Endothelial cell (in vitro differentiated cells): Measurements from ENCODE around the gene SSRP1. TPM values are rescaled to one million over a fixed set of nuclear protein-coding genes. Genes with fewer than 3 reads are reported as not detected.

Source experiments
- DNase-seq: peaks from one replicate; pipeline ENCODE4 v3.0.0; 2021; ENCODE audit warnings: low spot score
- H3K27ac Mint-ChIP-seq: one replicate; pipeline ENCODE4 v1.8.0; 2021; ENCODE audit warnings: mixed read lengths, inconsistent platforms; ENCODE audit not compliant: unreplicated experiment
- H3K27me3 Mint-ChIP-seq: one replicate; pipeline ENCODE4 v1.8.0; 2021; ENCODE audit warnings: mild to moderate bottlenecking, moderate library complexity, mixed read lengths, inconsistent platforms; ENCODE audit not compliant: unreplicated experiment
- H3K36me3 Mint-ChIP-seq: one replicate; pipeline ENCODE4 v1.8.0; 2021; ENCODE audit warnings: mild to moderate bottlenecking, low read depth, mixed read lengths, inconsistent platforms; ENCODE audit not compliant: unreplicated experiment
- H3K4me1 Mint-ChIP-seq: one replicate; pipeline ENCODE4 v1.8.0; 2021; ENCODE audit warnings: mild to moderate bottlenecking, mixed read lengths, inconsistent platforms; ENCODE audit not compliant: unreplicated experiment
- H3K4me3 Mint-ChIP-seq: one replicate; pipeline ENCODE4 v1.8.0; 2021; ENCODE audit warnings: mild to moderate bottlenecking, mixed read lengths, inconsistent platforms; ENCODE audit not compliant: unreplicated experiment
- H3K9me3 Mint-ChIP-seq: one replicate; pipeline ENCODE4 v1.8.0; 2021; ENCODE audit warnings: mixed read lengths, inconsistent platforms; ENCODE audit not compliant: unreplicated experiment
- CTCF ChIP-seq: fragments of 200-600 bp; sonication (generic); IDR thresholded peaks from one replicate; pipeline ENCODE4 v1.5.0; 2021; ENCODE audit warnings: antibody characterized with exemption; ENCODE audit not compliant: unreplicated experiment
- total RNA-seq: library from RNA; stranded (reverse); fragmentation: NEBNext Ultra II Directional; extraction: Animal tissue kit (Norgen Biotek cat#: 25700); gene quantifications from one replicate; pipeline ENCODE4 v1.2.1, GENCODE V29; 2021; ENCODE audit not compliant: unreplicated experiment

The SSRP1 gene
- total RNA-seq, 1 donor from 2014 or later = 134 TPM

- Mint-ChIP-seq H3K36me3 (peaks cover 55% of the 10 kb centered on the region), H3K4me1 (peaks cover 27% of the 10 kb centered on the region), H3K27me3 (peaks cover 15% of the 10 kb centered on the region), H3K4me3 (peak overlapping the region; percentile 52), H3K27ac (peak overlapping the region; percentile 62), H3K9me3 (no peaks in the 10 kb centered on the region)
- no peak for TF ChIP-seq CTCF
- DNase-seq = no peak
Observed at GRCh38 chr11:57303280-57303989, 32.3 kb downstream of the SSRP1 start.

- Mint-ChIP-seq H3K36me3 (peaks cover 57% of the 10 kb centered on the region), H3K4me3 (no peak overlapping the region), H3K4me1 (peaks cover 19% of the 10 kb centered on the region), H3K27ac (no peak overlapping the region), H3K27me3 (peaks cover 18% of the 10 kb centered on the region), H3K9me3 (no peaks in the 10 kb centered on the region)
- no peak for DNase-seq
- no peak for TF ChIP-seq CTCF
Observed at GRCh38 chr11:57302489-57302888, 33.2 kb downstream of the SSRP1 start.

- Mint-ChIP-seq H3K9me3 (no peaks in the 10 kb centered on the region), H3K4me3 (peak overlapping the region; percentile 84), H3K36me3 (peaks cover 59% of the 10 kb centered on the region), H3K27me3 (peaks cover 18% of the 10 kb centered on the region), H3K27ac (no peak overlapping the region), H3K4me1 (peaks cover 13% of the 10 kb centered on the region)
- no peak for TF ChIP-seq CTCF
- DNase-seq = no peak
Observed at GRCh38 chr11:57301711-57302423, 33.8 kb downstream of the SSRP1 start.

GRCh38 chr11:57300785-57301184 lies 34.9 kb downstream of the SSRP1 start:
- peaks cover 15% of the 10 kb centered on the region for H3K27me3 Mint-ChIP-seq
- peaks cover 9% of the 10 kb centered on the region for H3K4me1 Mint-ChIP-seq
- no peak for DNase-seq
- no peak for TF ChIP-seq CTCF
- peaks cover 61% of the 10 kb centered on the region for H3K36me3 Mint-ChIP-seq
- no peaks in the 10 kb centered on the region for H3K9me3 Mint-ChIP-seq
- peak overlapping the region; percentile 80 for H3K4me3 Mint-ChIP-seq
- H3K27ac Mint-ChIP-seq = no peak overlapping the region

GRCh38 chr11:57299150-57299737 lies 36.4 kb downstream of the SSRP1 start:
- Mint-ChIP-seq H3K36me3 (peaks cover 61% of the 10 kb centered on the region), H3K27me3 (peaks cover 15% of the 10 kb centered on the region), H3K27ac (no peak overlapping the region), H3K9me3 (no peaks in the 10 kb centered on the region), H3K4me1 (peaks cover 9% of the 10 kb centered on the region), H3K4me3 (no peak overlapping the region)
- TF ChIP-seq CTCF = no peak
- no peak for DNase-seq
